ENCODE data around the gene ANAPC7.
A peak's percentile ranks its signal among the peaks of the same experiment; 100 is the strongest.
"Not testable (repeated sequence)": the region's sequence is repeated elsewhere in the genome, so short reads cannot be mapped to it uniquely, and the experiment has no call there.

ANAPC7 gene, protein sequence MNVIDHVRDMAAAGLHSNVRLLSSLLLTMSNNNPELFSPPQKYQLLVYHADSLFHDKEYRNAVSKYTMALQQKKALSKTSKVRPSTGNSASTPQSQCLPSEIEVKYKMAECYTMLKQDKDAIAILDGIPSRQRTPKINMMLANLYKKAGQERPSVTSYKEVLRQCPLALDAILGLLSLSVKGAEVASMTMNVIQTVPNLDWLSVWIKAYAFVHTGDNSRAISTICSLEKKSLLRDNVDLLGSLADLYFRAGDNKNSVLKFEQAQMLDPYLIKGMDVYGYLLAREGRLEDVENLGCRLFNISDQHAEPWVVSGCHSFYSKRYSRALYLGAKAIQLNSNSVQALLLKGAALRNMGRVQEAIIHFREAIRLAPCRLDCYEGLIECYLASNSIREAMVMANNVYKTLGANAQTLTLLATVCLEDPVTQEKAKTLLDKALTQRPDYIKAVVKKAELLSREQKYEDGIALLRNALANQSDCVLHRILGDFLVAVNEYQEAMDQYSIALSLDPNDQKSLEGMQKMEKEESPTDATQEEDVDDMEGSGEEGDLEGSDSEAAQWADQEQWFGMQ

DNA sequence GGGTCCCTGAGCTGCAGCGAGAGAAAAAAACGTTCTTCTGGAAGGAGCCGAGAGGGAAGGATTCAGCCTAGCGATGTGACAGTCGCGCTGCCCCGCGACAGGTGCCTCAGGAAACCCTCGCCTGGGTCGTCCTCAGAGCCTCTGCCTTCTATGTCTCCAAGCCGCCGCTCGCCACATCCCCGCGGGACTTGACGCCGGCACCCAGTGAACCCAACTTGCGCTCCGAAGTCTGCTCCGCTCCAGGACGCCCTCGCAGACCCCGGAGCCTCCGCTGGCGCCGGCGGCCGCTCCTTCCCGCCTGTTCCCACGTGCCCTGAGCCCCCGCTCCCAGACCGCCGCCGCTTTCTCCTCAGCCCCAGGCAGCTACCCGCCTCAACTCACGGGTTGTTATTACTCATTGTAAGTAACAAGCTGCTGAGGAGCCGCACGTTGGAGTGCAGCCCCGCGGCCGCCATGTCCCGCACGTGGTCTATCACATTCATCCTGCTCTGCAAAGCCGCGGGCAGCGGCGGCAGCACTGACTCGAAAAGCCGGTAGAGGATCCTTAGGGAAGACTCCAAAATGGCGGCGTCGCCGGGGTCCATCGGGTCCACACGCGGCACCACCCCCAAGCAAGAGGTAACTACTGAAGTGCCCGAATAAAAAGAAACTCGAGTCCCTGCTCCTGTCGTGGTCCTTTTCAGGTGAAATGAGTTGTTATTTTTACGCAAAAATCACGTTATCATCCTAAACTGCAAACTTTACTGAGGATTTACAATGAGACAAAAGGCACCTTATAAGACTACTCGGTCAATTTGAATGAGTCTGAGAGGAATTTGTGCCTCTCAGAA is at the start of gene ANAPC7:
ANAPC7 (minus strand) TSS at position 563 of the 830 bp plus-strand sequence; CDS start at position 482, 81 bp downstream.
- peak; percentile 89 to 92 for DNase-seq

DNA sequence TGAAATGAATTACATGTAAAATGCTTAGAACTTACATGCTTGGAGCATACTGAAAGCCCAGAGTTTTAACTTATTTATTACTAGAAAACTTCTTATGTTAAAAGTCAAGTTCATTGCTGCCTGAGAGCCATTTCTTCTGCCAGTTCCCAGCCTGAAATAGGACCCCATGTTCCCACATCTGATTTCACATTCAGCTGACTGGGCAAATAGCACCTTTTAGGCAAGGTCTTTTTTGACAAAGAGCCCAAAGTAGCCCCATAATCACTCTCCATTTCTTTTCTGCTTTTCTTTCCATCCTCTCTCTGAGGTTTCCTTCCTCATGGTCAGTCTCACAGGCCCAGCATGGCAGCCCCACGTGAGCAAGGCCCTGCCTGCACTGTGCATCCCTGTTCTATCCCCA is 47.8 kb upstream of the ANAPC7 start:
- no peak for DNase-seq

DNA sequence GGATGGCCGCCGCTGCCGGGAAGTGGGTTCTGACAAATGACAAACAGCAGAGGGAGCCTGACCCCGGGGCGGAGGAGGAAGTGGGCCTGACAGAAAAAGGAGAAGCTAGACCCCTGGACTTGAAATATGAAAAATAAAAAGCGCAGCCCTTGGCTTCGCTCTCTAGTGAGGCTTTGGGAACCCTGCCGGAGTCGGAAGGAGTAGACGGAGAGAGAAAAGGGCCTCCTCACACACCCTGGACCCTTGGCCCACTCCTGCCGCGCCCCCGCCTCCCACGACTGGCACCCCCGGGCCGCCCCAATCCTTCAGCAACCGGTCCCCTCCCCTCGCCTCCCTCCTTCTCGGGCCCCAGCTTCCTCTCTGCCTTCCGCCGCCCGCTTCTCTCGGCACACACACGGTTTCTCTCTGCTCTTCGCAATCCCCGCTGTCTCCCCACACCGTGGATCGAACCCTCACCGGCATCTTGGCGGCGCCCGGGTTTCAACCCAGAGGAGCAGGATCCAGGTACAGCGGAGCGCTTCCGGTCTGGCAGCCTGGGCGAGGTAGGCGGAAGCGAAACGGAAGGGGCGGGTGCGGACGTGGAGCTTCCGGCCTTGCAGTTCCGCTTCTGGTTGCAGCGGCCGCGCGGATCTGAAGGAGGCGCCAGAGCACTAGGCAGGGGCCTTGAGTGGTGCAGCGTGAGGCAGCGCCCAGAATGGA is 46.4 kb upstream of the ANAPC7 start, which contains the start of gene ARPC3:
ARPC3 (minus strand) TSS at position 539 of the 699 bp plus-strand sequence; CDS start at position 462, 77 bp downstream.
- DNase-seq = peak; percentile 50 to 94

DNA sequence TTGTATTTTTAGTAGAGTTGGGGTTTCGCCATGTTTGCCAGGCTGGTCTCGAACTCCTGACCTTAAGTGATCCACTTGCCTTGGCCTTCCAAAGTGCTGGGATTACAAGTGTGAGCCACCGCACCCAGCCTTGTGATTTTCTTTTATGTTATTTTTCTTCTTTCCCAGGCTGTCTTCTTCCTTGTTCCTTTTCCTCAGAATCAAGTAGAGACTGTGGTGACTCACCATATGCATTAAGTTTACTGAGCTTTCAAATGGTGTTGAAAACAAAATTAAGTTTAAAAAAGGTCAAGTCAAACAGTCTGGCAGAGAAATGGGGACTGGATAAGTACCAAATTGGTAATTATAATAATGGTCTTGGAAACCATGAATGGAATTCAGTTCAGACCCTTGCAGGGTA is 40.9 kb upstream of the ANAPC7 start:
- DNase-seq = no peak

DNA sequence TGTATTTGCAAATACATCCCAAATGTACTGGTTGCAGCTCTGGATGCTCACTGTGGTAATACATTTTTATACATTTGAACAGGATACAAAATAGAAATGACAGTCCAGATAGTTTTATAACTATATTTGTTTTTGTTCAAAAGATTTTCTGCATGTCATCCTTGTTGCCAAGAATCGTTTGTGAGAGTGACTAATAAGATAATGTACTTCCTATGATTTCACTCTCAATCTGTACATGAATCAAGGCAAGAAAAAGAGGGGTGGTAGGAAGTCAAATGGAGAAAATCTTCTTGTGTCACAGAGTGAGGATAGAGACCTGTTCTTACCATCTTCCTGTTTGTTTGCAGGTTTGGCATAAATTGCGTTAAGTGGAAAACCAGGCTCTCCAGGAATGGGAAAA is 32.7 kb upstream of the ANAPC7 start:
- DNase-seq = no peak

DNA sequence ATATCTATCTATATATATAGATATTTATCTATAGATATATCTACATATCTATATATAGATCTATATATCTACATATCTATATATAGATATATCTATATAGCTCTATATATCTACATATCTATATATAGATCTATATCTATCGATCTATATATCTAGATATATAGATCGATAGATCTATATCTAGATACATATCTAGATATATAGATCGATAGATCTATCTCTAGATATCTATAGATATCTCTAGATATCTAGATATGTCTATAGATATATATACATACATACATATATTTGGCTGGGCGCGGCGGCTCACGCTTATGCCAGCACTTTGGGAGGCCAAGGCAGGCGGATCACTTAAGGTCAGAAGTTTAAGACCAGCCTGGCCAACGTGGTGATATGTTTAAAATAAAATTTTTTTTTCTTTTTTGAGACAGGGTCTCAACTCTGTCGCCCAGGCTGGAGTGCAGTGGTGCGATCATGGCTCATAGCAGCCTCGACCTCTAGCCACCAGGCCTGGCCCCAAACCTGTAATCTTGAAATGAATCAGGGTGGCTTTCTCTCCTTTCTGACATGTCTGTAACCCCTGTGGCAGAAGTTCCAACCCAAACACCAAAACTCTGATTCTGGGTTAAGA is 28.6 kb upstream of the ANAPC7 start:
- DNase-seq = no peak

DNA sequence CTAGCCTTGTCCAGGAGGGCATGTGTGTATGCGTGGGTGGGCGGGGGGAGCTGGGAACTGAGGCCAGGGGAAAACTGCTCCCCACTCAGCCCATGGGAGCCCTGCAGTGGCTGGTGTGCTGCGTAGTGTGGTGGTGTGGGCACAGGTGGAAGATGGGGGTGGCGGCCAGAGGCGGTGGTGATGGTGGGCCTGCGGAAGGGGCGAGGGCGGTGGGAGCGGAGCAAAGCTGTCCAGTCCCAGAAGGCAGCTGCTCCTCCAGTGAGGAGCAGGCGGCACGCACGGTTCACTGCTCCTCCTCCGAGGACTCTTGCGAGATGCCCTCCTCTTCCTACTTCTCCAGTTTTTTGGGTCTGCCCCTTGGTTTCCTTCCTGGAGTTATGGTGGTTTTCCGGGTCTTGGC is 26.2 kb upstream of the ANAPC7 start:
- DNase-seq = not testable (repeated sequence)

DNA sequence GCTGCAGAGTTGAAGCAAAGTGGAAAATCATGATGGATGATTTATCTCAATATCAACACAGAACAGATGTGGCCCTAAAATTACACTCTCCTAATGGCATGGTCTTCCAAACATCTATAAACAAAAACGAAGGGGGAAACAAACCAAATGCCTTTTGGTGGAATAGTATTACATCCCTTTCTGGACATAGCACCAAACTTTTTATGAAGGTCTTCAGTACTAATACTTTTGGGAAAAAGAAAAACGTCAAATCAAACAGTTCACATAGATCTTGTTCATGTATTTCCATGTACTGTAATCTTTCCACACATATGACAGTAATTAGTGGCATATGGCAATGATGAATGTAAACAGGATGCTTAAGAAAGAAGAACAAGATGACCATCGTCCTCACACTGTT is 22.9 kb upstream of the ANAPC7 start:
- DNase-seq = no peak

DNA sequence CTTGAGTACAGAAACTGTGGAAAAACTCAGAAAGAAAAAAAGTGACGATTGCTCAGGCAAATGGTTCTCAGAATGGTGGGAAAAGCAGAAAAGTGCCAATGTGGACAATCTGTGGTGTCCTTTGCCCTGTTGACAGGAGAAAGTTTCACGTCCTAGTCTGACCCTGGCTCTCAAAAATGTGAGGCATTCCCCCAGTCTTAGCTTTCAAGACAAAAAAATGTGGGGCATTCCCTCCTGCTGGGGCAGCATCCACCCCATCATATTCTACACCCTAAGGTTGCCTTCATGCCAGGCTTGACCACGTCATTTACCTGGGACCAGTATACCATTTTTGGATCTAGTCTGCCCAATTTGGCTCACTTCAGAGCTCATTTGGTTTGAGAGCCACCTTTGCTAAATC is 20.7 kb upstream of the ANAPC7 start:
- no peak for DNase-seq

DNA sequence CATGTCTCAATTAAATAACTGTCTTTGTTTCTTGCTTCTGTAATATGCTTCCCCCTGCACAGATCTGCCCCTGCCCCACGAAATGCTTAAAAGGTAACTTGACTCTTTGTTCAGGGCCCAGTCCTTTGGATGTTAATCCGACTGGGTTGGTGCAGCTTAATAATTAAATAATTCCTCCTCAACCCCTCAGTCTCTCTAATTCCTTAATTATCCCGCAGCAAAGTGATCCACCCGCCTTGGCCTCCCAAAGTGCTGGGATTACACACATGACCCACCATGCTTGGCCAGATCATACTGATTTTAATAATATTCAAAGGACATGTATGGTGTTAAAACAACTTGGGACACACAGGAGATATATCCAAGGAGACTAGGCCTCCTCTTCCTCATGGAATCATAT is 18.2 kb upstream of the ANAPC7 start:
- DNase-seq = no peak

DNA sequence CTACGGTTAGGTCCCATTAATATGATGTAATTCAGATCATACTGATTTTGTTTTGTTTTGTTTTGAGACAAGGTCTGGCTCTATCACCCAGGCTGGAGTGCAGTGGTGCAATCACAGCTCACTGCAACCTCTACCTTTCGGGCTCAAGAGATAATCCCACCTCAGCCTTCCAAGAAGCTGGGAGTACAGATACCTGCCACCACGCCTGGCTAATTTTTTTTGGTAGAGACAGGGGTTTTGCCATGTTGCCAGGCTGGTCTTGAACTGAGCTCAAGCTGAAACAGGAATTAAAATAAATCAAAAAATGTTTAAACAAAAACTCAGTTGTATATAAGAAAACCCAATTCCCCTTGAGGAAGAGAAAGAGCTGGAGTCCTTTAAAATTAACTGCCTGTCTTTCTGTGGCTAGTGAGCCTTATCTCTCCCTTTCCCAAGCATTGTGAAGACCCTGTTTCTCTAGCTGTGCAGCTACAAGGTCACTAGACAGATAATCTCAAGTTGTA is 17.7 kb upstream of the ANAPC7 start:
- DNase-seq = no peak

DNA sequence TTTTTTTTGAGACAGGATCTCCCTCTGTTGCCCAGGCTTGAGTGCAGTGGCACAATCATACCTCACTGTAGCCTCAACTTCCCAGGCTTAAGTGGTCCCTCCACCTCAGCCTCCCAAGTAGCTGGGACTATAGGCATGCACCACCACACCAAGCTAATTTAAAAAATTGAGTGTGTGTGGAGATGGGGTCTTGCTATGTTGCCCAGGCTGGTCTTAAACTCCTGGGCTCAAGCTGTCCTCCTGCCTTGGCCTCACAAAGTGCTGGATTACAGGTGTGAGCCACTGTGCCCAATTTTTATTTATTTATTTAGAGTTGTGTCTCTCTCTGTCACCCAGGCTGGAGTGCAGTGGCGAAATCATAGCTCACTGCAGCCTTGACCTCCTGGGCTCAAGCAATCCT is 17.1 kb upstream of the ANAPC7 start:
- DNase-seq = not testable (repeated sequence)

DNA sequence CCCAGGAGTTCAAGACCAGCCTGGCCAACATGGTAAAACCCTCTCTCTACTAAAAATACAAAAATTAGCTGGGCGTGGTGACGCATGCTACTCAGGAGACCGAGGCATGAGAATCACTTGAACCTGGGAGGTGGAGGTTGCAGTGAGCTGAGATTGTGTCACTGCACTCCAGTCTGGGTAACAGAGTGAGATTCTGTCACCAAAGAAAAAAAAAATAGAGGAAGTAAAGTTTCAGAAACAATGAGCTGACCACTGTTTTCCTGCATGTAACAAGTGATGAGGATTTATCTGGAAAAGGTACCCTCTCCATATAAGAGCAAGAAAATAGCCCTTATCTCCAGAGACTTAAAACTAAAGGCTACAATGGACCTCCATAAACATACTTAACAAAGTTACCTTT is 13.6 kb upstream of the ANAPC7 start:
- not testable (repeated sequence) for DNase-seq

DNA sequence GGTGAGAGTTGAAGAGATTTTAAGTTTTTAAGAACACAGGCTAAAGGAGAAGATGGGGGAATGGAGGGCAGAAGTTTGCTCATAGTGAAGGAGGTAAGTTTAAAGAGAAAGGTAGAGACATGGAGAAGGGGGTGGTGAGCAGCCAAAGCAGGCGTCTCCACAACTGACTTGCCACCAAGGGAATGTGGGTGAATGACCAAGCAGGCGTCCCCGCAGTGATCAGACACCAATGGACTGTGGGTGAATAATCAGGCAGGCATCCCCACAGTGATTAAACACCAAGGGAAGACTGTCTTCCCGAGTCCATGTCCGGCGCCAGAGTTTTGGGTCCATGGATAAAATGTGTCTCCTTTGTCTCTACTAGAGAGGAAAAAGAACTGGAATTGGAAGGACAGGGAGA is 6.6 kb upstream of the ANAPC7 start:
- DNase-seq = not testable (repeated sequence)

DNA sequence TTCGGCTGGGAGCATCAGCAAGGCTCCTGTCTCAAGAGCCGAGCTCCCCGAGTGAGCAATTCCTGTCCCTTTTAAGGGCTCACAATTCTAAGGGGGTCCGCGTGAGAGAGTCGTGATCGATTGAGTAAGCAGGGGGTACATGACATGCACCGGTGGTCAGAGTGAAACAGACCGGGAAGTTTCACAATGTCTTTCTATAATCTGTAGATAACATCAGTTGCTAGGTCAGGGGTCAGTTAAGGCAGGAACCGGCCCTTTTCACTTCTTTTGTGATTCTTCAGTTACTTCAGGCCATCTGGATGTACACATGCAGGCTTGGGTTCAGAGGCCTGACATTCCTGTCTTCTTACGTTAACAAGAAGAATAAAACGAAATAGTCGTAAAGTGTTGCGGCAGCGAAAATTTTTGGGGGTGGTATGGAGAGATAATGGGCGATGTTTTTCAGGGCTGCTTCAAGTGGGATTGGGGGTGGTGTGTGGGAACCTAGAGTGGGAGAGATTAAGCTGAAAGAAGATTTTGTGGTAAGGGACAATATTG is 1.7 kb upstream of the ANAPC7 start:
- DNase-seq = not testable (repeated sequence)

DNA sequence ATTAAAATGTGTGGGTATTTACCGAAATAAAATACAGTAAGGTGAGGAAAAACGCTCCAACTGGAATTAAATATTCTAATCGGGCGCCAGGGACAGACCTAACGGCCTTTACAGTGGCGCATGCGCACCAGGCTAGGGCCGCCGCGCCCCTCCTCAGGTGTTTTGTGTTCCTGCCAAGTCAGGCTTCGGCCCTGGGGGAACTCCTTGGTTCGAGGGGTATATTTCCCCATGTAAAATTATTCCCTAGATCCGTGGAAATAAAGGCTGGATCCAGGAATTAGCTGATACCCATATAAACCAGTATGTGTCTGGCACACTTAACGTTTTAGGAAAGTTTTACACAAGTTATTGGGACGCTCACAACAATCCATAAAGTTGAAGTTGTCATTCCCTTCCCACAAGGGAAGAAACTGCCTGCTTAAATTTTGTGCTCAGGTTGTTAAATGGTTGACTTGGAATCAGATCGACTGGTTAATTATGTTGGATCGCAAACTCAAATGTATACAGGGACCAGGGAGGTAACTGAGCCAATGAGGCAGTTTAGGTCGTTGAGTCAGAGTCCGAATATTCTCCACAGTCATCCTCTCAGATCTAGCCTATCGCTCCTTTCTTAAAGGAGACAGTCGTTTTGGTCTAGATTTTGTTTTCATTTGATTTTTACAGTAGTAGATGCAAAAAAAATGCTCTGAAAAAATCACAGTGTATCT is 621 bp upstream of the ANAPC7 start:
- peak; percentile 67 to 83 for DNase-seq

DNA sequence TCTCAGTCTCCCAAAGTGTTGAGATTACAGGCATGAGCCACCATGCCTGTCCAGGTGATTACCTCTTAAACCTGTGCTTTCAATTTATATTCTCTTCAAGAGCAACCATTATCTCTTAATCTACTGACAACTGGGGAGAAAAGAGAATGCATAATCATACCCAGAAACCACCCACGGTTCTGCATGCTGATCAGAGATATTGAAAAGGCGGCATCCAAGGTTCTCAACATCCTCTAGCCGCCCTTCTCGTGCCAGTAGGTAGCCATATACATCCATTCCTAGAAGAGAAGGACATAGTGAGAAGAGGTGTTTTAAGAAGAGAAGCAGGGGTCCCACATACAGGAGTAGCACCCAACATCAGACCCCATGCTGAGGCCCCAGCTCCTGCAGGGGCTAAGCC is 20.8 kb downstream of the ANAPC7 start:
- no peak for DNase-seq

DNA sequence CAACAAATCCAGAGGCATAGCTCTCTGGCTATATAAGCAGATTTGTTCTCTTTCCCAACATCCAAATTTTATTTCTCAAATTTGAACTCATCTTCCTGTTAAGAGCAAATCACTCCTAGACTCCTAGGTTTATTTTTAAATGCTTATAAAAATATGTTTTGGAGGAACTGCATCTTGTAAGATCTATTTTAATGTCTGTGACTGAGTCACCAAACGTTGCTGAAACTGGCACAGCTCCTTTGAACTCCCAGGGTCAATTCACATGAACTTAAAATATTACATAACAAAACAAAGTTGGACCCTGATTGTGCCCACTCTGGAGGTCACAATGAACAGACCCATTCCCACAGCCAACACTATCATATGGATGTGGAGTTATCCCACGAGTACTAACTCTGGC is 23.9 kb downstream of the ANAPC7 start:
- DNase-seq = no peak

DNA sequence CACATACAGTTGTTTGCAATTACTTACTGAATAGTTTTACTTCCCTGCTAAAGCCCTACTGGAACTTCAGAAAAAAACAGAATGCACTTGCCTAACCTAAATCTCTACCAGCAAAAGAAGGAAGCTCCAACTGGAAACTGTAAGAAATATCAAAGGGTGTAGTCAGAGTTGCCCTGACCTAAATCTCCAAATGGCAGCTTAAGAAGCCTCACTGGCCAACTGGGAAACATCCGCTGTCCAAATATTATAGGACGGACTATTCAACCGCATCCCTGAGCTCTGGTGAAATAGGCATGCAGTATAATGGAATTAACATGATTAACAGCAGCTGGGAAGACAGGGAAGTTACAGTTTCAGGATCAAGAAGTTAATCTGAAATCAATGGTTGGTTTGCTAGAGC is 24.3 kb downstream of the ANAPC7 start:
- DNase-seq = no peak

DNA sequence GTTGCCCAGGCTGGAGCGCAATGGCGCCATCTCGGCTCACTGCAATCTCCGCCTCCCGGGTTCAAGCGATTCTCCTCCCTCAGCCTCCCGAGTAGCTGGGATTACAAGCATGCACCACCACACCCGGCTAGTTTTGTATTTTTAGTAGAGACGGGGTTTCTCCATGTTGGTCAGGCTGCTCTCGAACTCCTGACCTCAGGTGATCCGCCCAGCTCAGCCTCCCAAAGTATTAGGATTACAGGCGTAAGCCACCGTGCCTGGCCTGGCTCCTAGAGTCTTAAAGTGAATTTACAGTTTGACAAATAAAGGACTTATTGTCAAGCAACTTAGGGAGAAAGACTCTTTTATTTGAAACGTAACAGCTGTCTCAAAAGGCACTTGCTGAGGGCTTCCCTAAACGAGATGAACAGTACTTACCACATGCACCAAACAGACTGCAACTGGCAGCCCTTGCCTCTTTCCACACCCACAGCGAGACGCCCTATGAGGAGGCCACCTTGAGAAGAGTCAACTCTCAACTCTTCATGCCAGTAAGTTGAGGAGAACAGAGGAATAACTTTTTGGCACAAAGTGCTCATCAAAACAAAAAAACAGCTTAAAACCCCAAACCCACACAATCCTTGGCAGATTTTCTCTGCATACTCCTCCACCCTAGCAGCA is 25.2 kb downstream of the ANAPC7 start:
- DNase-seq = not testable (repeated sequence)
